ENCODE measurements around the gene TNFAIP1.
"Not testable (repeated sequence)": the region's sequence is repeated elsewhere in the genome, so short reads cannot be mapped to it uniquely, and the experiment has no call there.

The TNFAIP1 gene

DNA sequence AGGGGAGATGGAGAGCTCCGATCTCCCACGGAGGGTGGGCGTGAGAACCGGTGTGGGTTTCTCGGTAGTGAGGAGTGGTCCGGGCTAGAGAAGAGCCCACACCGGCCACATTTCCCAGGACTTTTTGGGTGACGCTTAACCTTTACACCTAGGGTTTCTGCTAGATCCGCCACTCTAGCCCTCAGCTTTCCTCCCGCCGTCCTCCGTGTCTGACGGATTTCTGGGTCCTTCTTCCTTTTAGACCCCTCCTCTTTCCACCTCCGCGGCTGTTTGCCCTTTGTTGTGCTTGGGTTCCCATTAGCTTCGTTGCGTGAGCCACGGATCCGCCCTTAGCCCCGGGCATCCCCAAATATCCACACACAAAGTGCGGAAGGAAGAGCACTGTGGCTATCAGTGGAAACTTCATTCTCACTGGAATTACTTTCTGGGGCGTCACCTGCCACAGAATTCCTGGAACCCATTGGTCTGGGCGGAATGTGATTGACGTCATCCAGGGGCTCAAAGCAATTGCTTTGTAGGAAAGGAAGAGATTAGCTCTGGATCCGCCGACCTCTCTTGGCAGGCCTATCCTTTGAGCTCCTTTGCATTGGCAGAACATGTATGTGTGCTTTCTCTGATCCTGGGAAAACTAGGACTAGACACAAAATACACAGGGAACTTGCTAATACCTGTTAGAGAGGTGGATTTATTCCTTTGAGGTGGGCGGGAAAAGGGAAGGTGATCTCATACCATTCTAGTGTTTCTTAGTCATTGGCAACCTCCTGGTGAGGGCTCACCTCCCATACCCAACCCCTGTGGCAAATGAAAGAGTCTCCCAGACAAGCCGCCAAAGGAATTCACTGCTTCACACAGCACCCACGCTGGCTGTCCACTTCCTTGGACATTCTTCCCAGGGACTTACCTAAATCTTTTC, 654 bp downstream of the TNFAIP1 start:
- TF ChIP-seq, protein P1, sequence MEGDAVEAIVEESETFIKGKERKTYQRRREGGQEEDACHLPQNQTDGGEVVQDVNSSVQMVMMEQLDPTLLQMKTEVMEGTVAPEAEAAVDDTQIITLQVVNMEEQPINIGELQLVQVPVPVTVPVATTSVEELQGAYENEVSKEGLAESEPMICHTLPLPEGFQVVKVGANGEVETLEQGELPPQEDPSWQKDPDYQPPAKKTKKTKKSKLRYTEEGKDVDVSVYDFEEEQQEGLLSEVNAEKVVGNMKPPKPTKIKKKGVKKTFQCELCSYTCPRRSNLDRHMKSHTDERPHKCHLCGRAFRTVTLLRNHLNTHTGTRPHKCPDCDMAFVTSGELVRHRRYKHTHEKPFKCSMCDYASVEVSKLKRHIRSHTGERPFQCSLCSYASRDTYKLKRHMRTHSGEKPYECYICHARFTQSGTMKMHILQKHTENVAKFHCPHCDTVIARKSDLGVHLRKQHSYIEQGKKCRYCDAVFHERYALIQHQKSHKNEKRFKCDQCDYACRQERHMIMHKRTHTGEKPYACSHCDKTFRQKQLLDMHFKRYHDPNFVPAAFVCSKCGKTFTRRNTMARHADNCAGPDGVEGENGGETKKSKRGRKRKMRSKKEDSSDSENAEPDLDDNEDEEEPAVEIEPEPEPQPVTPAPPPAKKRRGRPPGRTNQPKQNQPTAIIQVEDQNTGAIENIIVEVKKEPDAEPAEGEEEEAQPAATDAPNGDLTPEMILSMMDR (IDR thresholded peaks at IDR 0.05; ENCODE audit: control extremely low read depth, extremely low read depth, low read depth, missing control alignments) = no peak
- ChIA-PET POLR2A (interaction anchor here (0.6 to 2.3 kb wide), 6 partner anchors 11 to 327 kb away, joined by 3 to 27 read pairs (median 5); partner anchors contain the start of gene POLDIP2), CTCF (interaction anchor here (0.7 to 3.9 kb wide), 15 partner anchors 9 to 616 kb away, joined by 3 to 19 read pairs (median 3); partner anchors contain the start of genes POLDIP2 and TMEM97)
- no peak for DNase-seq (ENCODE audit: extremely low spot score)

DNA sequence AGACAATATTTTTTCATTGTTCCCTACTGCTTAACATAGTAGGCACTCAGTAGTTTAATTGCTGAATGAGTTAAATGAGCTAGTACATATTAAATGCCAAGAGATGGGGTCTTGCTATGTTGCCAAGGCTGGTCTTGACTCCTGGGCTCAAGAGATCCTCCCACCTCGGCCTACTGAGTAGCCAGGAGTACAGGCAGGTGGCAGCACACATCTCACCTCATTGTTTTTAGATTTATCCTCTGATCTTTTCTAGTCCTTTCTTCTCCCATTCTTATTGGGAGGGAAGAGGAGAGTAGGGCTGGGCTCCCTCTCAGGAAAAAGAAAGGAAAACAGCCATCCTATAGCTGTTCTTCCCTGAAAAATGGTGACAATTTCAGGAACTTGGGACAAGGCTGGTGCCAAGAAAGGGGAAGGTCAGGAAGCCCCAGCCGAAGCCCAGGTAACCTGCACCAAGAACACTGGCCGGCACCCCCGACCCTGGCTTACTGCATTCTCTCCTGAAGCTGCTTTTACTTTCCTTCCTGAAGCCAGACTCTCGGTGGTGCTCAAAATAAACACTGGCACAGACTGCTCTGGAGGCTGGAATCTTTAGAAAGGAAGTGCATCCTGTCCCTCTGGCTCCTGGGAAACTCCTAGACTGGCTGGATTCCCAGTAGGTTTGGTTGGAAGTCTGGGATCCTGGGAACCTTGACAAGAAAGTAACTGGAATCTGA, 2.7 kb downstream of the TNFAIP1 start:
- ChIA-PET POLR2A (interaction anchor here (1.0 kb wide), 1 partner anchor 19 kb away, joined by 4 read pairs; the partner anchor contains the start of gene POLDIP2), CTCF (interaction anchor here (0.6 to 1.2 kb wide), 4 partner anchors 8 to 78 kb away, joined by 3 to 4 read pairs (median 3); no protein-coding TSS in a partner anchor)
- TF ChIP-seq, protein P1 (IDR thresholded peaks at IDR 0.05; ENCODE audit: control extremely low read depth, extremely low read depth, low read depth, missing control alignments) = no peak
- no peak for DNase-seq (ENCODE audit: extremely low spot score)

DNA sequence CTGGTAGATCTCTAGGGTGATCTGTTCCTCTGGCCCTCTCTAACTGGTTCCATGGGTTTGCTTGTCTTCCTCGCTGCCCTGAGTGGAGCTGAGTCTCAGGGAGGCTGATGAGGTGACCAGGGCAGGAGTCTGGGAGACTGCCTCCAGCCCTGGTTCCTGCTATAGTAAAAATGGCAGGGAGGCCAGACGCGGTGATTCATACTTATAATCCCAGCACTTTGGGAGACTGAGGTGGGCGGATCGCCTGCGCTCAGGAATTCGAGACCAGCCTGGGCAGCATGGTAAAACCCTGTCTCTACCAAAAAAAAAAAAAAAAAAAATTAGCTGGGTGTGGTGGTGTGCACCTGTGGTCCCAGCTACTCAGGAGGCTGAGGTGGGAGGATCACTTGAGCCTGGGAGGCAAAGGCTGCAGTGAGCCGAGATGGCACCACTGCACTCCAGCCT, 3.2 kb downstream of the TNFAIP1 start:
- DNase-seq (ENCODE audit: extremely low spot score) = not testable (repeated sequence)
- ChIA-PET CTCF (interaction anchor here (1.3 kb wide), 1 partner anchor 12 kb away, joined by 5 read pairs; no protein-coding TSS in a partner anchor), POLR2A (interaction anchor here (0.7 to 1.0 kb wide), 2 partner anchors 19 to 91 kb away, joined by 4 read pairs; partner anchors contain the start of gene POLDIP2)

DNA sequence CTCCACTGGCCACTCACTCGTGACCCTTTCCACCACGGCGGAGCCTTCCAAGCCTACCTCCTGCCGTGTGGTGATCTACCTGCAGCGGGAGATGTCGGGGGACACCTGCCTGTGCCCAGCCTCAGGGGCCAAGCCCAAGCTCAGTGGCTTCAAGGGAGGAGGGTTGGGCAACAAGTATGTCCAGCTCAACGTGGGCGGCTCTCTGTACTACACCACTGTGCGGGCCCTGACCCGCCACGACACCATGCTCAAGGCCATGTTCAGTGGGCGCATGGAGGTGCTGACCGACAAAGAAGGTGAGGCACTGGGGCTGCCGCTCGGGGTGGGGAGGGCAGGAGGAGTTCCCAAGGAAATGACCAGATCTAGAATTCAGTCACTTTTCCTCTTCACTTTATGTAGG, 3.9 kb downstream of the TNFAIP1 start:
- DNase-seq (ENCODE audit: extremely low spot score) = no peak
- POLR2A ChIA-PET = interaction anchor here (0.7 kb wide), 1 partner anchor 92 kb away, joined by 4 read pairs; no protein-coding TSS in a partner anchor
- CTCF ChIA-PET = interaction anchor here (1.3 kb wide), 1 partner anchor 12 kb away, joined by 5 read pairs; no protein-coding TSS in a partner anchor
- TF ChIP-seq, protein P1 (IDR thresholded peaks at IDR 0.05; ENCODE audit: control extremely low read depth, extremely low read depth, low read depth, missing control alignments) = no peak

DNA sequence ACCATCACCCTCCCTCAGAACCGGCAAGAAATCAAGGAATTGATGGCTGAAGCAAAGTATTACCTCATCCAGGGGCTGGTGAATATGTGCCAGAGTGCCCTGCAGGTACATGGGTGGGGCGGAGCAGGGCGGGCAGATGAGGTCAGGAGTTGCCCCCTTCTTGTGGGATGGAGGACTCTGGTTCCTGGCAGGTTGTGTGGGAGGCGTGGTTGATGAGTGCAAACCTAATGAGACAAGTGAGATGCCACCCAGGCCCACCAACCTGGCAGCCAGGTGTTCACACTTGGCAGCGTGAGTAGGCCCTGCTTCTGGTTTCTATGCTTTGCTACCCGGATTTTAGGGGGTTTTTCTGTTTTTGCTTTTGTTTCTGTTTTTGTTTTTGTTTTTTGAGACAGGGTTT, 4.8 kb downstream of the TNFAIP1 start:
- TF ChIP-seq, protein P1 (IDR thresholded peaks at IDR 0.05; ENCODE audit: control extremely low read depth, extremely low read depth, low read depth, missing control alignments) = no peak
- DNase-seq (ENCODE audit: extremely low spot score) = no peak
- POLR2A ChIA-PET = no interaction called here
- CTCF ChIA-PET = no interaction called here

DNA sequence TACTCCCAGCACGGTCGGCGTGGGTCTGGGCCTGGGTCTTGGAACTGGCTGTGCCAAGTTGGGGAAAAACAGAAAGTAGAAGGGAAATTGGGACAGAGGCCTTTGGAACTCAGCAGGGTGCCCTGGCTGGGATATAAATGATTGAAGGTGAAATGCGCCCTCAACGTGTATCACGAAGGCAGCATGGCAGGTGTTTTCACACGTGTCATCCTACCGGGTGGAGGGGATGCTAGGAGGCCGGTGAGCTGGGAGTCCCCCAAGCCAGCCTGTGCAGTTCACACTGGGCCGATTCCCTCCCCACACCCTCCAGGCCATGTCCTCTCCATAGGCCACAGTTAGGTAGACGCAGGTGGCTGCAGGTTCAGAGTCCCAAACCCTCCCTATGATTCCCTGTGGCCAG, 6.0 kb downstream of the TNFAIP1 start:
- ChIA-PET POLR2A (no interaction called here), CTCF (interaction anchor here (1.1 to 1.2 kb wide), 2 partner anchors 12 to 17 kb away, joined by 3 read pairs; no protein-coding TSS in a partner anchor)
- TF ChIP-seq, protein P1 (IDR thresholded peaks at IDR 0.05; ENCODE audit: control extremely low read depth, extremely low read depth, low read depth, missing control alignments) = no peak
- no peak for DNase-seq (ENCODE audit: extremely low spot score)
